Measurements from ENCODE around the gene RBMS3. TPM values are rescaled to one million over a fixed set of nuclear protein-coding genes. Genes with fewer than 3 reads are reported as not detected.

The RBMS3 gene
- total RNA-seq, 2 experiments from 2014 or later: 0.25 to 0.27 TPM

DNA sequence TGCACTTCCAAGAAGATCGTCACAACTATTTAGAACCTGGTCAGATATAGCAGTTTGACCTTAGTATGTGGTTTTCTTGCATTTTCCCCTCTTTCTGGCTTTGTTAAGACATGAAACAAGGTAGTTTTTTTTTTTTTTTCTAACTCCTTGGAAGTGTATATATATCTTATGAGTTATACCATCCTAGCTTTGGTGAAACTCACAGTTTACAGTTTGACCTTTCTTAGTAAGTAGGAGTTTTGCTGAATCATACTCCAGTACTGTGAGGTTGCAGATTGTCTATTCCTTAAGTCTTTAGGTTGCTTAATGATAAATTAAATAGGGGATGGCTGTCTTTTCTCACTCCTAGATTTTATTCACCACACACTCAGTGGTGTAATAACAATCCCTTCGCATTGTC, 325.0 kb downstream of the RBMS3 start:
- POLR2A ChIA-PET: no interaction called here

DNA sequence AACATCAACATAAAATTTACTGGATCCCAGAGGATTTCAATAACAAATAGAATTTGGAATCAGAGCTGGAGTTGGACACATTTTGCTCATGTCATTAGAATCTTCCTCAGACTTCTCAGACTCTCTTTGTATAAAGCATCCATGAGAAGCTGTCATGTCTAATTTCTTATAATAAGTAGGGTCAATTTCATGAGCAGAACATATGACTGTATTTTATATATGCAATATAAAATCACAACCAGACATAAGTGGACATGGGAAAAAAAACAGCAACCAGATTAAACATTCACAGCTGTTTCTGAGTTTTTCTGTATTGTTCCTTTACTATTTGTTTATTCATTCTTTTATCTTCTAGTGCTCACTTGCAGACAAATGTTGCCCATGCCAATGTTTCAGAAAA, 325.5 kb downstream of the RBMS3 start:
- no peak for DNase-seq
- Mint-ChIP-seq H3K4me3 (no peak overlapping the region), H3K36me3 (ENCODE audit: low read depth) (no peaks in the 10 kb centered on the region), H3K27ac (no peak overlapping the region), H3K27me3 (no peaks in the 10 kb centered on the region), H3K4me1 (no peaks in the 10 kb centered on the region), H3K9me3 (no peaks in the 10 kb centered on the region)
- ChIA-PET POLR2A (no interaction called here), CTCF (no interaction called here)

More for the DNA sequence above, 325.0 kb downstream of the RBMS3 start:
- H3K4me1 Mint-ChIP-seq: no peaks in the 10 kb centered on the region
- no peaks in the 10 kb centered on the region for H3K9me3 Mint-ChIP-seq
- H3K4me3 Mint-ChIP-seq: no peak overlapping the region
- no peak for DNase-seq
- H3K27ac Mint-ChIP-seq: no peak overlapping the region
- CTCF ChIA-PET: no interaction called here
- no peaks in the 10 kb centered on the region for H3K27me3 Mint-ChIP-seq
- no peaks in the 10 kb centered on the region for H3K36me3 Mint-ChIP-seq (ENCODE audit: low read depth)

DNA sequence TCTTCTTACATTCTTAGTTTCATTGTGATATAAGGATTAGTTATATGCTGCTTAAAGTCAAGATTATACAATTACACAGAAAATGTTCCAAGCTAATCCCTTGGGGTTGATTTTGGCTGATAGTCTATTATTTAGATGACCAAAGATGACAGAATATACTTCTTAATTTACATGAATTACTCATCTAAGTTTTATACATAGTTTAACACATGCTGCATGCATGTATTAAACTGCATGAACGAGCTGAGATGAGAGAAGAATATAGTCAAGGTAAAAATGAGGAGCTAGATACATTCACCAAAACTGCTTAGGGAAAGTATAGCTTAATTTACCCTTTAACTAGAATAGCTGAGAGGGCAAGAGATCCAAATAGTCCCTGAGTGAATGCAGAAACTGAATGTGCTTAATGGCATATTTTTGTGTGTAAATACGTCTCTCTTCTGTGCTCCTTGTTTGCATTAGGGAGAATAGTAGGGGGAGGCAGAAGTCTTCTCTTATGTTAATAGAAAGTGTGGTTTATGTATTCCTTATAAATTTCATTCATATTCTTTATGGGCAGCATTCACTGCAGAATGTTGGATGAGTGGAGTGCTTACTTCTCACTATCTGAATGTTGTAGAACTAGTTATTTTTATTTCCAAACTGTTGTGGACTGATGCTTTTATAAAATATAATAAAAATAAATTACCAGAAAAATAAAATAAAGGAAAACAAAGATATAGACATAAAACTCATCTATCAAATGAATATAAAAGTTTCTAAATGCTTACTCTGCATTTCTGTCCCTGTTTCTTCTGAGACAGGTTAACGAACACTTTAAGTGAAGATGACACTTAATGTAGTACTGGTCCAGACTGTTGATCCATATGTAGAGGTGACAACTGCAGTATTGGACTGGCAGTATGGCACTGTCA, 327.8 kb downstream of the RBMS3 start:
- no peaks in the 10 kb centered on the region for H3K36me3 Mint-ChIP-seq (ENCODE audit: low read depth)
- no peak overlapping the region for H3K27ac Mint-ChIP-seq
- ChIA-PET POLR2A (no interaction called here), CTCF (no interaction called here)
- no peak for DNase-seq
- no peak overlapping the region for H3K4me3 Mint-ChIP-seq
- no peaks in the 10 kb centered on the region for H3K9me3 Mint-ChIP-seq
- H3K27me3 Mint-ChIP-seq: no peaks in the 10 kb centered on the region
- no peaks in the 10 kb centered on the region for H3K4me1 Mint-ChIP-seq

DNA sequence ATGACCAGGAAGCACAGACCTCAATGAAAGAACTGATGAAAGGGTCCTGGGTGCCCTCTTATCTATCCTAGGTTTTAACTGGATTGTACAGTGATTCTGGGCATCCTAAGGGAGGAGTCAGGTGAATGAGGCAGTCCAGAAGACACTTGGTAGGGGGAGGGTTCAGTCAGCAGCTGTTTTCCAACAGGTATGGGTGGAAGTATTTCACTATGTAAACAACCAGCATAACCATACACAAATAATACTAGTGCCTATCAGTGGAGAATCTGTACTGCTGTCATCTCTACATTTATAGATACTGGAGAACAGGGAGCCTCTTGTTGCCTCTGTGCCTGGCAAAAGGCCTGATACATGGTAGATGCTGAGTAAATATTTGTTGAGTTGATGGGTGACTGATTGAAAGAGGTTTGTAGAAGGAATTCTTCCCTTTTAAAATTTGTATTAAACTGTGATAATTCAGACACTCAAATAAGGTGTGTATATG, 328.5 kb downstream of the RBMS3 start:
- Mint-ChIP-seq H3K4me3 (no peak overlapping the region), H3K27ac (no peak overlapping the region), H3K9me3 (no peaks in the 10 kb centered on the region), H3K27me3 (no peaks in the 10 kb centered on the region), H3K4me1 (no peaks in the 10 kb centered on the region), H3K36me3 (ENCODE audit: low read depth) (no peaks in the 10 kb centered on the region)
- DNase-seq: no peak
- POLR2A ChIA-PET: no interaction called here
- CTCF ChIA-PET: no interaction called here

DNA sequence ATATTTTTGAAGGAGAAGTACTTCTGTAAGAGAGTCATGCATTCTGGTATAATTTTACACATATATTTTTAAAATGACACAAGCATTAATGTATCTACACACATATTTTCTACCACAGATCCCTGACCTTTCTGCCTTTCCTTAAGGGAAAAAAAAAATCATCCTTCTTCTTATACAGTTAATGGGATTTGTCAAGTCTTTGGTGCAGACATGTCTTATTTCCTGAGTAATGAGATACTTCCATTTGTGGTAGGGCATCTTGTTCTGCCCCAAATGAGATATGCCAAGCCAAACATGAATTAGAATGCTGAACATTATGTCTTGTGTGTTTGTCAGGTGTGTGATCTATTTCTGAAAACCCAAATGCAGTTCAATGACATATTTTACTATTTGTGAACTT, 329.9 kb downstream of the RBMS3 start:
- Mint-ChIP-seq H3K27ac (no peak overlapping the region), H3K9me3 (no peaks in the 10 kb centered on the region), H3K36me3 (ENCODE audit: low read depth) (no peaks in the 10 kb centered on the region), H3K27me3 (no peaks in the 10 kb centered on the region), H3K4me3 (no peak overlapping the region), H3K4me1 (no peaks in the 10 kb centered on the region)
- no peak for DNase-seq
- CTCF ChIA-PET: no interaction called here
- POLR2A ChIA-PET: no interaction called here

DNA sequence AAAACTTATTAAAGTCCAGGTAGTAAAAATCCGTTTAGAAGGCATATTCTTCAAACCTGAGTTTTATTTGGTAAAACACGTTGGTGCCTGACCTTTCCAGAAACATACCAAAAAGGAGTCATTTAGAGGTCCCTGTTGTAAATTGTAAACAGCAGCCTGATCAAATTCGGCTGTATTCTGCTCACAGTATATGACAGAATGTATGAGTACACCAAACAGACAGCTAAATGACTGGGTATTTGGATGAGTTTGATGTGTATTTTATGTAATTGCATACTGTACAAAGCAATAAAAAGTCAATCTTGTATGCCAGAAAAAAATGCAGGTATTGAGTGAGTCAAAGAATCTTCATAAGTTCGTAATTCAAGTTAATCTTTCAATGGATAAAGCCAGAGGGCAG, 330.4 kb downstream of the RBMS3 start:
- Mint-ChIP-seq H3K4me1 (no peaks in the 10 kb centered on the region), H3K36me3 (ENCODE audit: low read depth) (no peaks in the 10 kb centered on the region), H3K27me3 (no peaks in the 10 kb centered on the region), H3K27ac (no peak overlapping the region), H3K9me3 (no peaks in the 10 kb centered on the region), H3K4me3 (no peak overlapping the region)
- ChIA-PET CTCF (no interaction called here), POLR2A (no interaction called here)
- DNase-seq: no peak

DNA sequence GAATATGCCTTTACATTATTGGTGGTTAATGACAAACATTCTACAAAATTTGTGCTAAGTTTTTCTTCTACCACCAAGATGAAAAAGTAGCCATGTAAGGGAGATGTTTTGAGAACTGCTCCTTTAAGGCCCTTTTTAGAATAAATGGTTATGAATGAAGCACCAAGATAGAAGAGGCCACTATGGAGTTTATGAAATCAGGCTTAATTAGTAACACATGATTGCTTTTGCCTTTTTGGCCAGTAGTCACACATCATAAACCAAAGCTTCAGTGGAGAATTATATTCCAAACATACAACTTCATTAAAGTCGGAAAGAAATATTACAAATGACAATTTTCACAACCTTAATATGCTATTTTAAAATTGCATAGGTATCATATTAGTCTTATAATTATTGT, 331.7 kb downstream of the RBMS3 start:
- no peak overlapping the region for H3K4me3 Mint-ChIP-seq

DNA sequence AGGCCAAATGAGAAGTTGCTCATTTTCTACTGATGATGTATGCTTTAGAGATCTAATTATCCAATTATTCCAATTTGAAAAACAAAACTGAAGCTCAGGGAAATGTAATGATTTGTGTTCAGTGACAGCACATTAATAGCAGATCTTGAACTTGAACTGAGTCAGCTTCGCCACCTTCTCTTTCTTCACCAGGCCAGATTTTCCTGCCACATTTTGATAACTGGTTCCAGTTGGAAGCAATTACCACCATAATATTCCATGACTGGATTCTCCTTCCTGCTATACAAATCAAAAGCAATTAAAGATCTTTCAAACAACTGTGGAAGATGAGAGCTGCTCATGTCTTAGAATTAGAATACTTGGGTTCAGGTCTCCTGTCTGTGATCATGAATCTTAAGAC, 334.1 kb downstream of the RBMS3 start:
- H3K27ac Mint-ChIP-seq: no peak overlapping the region
- H3K9me3 Mint-ChIP-seq: no peaks in the 10 kb centered on the region
- H3K4me1 Mint-ChIP-seq: no peaks in the 10 kb centered on the region
- ChIA-PET CTCF (no interaction called here), POLR2A (no interaction called here)
- no peaks in the 10 kb centered on the region for H3K27me3 Mint-ChIP-seq
- no peak for DNase-seq
- H3K36me3 Mint-ChIP-seq (ENCODE audit: low read depth): no peaks in the 10 kb centered on the region
- no peak overlapping the region for H3K4me3 Mint-ChIP-seq

More for the DNA sequence above, 331.7 kb downstream of the RBMS3 start:
- Mint-ChIP-seq H3K36me3 (ENCODE audit: low read depth) (no peaks in the 10 kb centered on the region), H3K9me3 (no peaks in the 10 kb centered on the region), H3K4me1 (no peaks in the 10 kb centered on the region), H3K27me3 (no peaks in the 10 kb centered on the region), H3K27ac (no peak overlapping the region)
- POLR2A ChIA-PET: no interaction called here
- CTCF ChIA-PET: no interaction called here
- no peak for DNase-seq

DNA sequence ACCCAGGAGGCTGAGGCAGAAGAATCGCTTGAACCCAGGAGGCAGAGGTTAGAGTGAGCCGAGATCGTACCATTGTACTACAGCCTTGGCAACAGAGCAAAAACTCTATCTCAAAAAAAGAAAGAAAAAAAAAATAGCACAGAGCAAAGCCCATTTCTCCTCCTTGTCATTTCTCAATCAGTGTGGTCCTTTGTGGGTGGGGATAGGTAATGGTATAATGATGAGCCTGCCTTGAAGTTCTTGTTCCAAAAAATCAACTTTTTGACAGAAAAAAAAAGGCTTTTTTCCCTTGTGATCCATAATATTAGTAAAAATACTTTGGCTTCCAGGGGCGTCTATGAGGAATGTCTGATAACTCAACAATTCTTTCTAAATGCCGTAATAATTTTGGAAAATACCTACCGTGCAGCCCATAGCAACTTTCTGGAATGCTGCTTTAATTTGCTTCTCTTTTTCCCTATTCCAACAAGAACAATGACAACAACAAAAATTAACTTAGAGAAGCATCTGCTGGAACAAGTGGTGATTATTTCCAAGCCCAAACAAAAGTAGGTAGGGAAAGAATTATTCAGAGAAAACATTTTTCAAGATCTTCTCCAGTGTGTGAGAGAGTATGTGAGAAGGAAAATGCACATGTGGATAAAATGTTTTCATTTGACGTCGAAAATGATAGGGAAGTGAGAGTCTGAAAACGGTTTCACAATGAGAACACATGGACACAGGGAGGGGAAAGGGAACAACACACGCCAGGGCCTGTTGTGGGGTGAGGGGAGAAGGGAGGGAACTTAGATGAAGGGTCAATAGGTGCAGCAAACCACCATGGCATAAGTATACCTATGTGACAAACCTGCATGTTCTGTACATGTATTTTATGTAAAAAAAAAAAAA, 337.8 kb downstream of the RBMS3 start:
- H3K27me3 Mint-ChIP-seq: no peaks in the 10 kb centered on the region
- ChIA-PET POLR2A (no interaction called here), CTCF (no interaction called here)
- H3K27ac Mint-ChIP-seq: no peak overlapping the region
- H3K4me1 Mint-ChIP-seq: no peaks in the 10 kb centered on the region
- DNase-seq: no peak
- H3K9me3 Mint-ChIP-seq: no peaks in the 10 kb centered on the region
- H3K4me3 Mint-ChIP-seq: no peak overlapping the region
- no peaks in the 10 kb centered on the region for H3K36me3 Mint-ChIP-seq (ENCODE audit: low read depth)

DNA sequence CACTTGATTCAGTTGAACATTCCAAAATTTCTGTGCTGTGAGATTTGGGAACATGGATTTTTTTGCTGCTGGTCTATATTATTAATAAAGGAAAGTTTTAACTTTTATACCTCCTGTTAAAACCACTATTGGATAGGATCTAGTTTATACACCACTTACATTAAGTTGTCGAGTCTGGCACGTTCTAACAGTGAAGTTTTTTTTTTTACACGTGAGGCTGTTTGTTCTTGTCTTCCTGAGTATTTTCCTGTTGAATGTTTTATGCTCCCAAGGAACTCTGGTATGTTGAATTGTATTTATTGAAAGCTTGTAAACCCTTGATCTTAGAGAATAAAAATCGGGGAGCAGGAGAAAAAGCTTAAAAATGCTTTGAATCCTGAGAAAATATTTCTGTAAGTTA, 338.8 kb downstream of the RBMS3 start:
- ChIA-PET CTCF (no interaction called here), POLR2A (no interaction called here)
- Mint-ChIP-seq H3K36me3 (ENCODE audit: low read depth) (no peaks in the 10 kb centered on the region), H3K4me3 (no peak overlapping the region), H3K4me1 (no peaks in the 10 kb centered on the region), H3K27ac (no peak overlapping the region), H3K9me3 (no peaks in the 10 kb centered on the region), H3K27me3 (no peaks in the 10 kb centered on the region)
- DNase-seq: no peak

DNA sequence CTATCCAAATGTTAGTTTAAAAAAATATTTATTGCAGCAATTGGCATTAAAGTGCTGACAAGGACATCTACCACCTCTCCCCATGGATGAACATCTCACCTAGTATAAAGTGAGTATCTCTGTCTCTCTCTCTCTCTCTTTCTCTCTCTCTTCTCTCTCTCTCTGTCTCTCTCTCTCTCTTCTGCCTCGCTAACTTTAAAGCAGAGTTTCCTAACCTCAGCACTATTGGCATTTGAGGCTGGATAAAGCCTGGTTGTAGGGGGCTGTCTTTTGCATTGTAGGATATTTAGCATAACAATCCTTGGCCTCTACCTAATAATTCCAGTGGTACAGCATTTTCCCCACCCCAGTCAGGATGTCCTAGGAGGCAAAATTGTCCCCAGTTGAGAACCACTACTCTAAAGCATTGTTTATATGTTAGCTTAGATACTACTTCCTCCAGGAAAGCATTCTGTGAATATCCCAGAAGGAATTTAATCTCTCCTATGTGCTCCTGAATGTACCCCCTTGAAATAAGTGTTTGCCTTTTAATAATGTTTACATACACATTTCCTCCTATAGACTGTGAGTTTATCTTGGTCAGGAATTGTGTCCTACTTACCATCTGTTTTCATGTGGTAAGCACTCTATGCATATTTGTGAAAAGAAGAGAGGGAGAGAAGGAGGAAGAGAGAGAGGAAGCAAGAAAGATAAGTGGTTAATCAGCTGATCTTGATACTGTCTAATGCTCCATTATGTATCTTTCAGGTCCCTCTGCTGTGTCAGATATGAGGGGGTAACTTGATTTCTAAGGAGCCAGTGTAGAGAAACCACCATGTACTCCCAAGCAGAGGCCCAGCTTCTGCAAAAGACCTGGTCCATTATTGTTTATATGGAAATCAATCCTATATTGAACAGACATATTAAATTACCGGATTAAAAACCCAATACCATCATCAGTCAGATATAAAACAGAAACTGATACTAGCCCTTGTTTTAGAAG, 346.6 kb downstream of the RBMS3 start:
- CTCF ChIA-PET: no interaction called here
- Mint-ChIP-seq H3K36me3 (ENCODE audit: low read depth) (no peaks in the 10 kb centered on the region), H3K27ac (no peak overlapping the region), H3K4me1 (no peaks in the 10 kb centered on the region), H3K4me3 (no peak overlapping the region), H3K27me3 (no peaks in the 10 kb centered on the region), H3K9me3 (no peaks in the 10 kb centered on the region)
- POLR2A ChIA-PET: no interaction called here
- no peak for DNase-seq

DNA sequence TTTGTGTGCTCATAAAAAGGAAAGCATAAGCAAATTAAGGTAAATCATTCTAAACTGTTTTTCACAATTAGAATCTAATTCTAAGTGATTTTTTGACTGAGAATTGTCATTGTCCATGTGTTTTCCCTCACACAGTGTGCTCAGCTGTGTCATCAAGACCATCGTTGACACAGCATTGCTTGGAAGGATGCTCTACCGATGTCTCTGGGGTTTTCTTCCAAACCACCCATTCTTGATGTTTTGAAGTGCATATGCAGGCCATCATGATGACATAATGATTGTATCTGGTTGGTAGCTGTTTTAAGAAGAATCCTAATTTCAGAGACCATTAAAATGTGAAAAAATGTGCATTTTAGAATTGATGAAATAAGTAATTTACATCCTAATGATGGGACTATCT, 347.9 kb downstream of the RBMS3 start:
- DNase-seq: no peak
- POLR2A ChIA-PET: no interaction called here
- H3K9me3 Mint-ChIP-seq: no peaks in the 10 kb centered on the region
- H3K4me3 Mint-ChIP-seq: no peak overlapping the region
- no peaks in the 10 kb centered on the region for H3K4me1 Mint-ChIP-seq
- CTCF ChIA-PET: no interaction called here
- no peak overlapping the region for H3K27ac Mint-ChIP-seq
- H3K27me3 Mint-ChIP-seq: no peaks in the 10 kb centered on the region
- no peaks in the 10 kb centered on the region for H3K36me3 Mint-ChIP-seq (ENCODE audit: low read depth)

DNA sequence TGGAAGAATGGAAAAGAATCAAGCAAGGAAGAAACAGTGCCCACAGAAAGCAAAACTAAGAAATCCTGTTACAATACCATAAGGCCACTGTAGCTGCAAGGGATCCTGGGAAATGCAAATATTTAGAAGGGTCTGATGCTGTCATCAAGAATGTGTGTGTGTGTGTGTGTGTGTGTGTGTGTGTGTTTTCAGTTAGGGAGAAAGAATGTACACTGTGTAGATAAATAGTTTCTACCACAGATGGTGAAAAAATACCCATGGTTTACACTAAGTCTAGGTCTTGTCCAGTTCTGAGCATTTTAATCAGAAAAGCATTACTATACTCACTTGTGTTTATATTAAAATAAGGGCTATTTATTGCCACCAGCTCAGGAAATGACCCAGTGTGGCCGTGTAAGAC, 355.0 kb downstream of the RBMS3 start:
- ChIA-PET CTCF (no interaction called here), POLR2A (no interaction called here)
- Mint-ChIP-seq H3K4me1 (no peaks in the 10 kb centered on the region), H3K36me3 (ENCODE audit: low read depth) (no peaks in the 10 kb centered on the region), H3K27ac (no peak overlapping the region), H3K27me3 (no peaks in the 10 kb centered on the region), H3K4me3 (no peak overlapping the region), H3K9me3 (no peaks in the 10 kb centered on the region)
- no peak for DNase-seq
